ENCODE measurements around the gene FHAD1. TPM values are rescaled to one million over a fixed set of nuclear protein-coding genes. Genes with fewer than 3 reads are reported as not detected.

The FHAD1 gene
- total and polyA plus RNA-seq, 9 of the 15 experiments (the other 6 are each of a cell fraction or from before 2014, with no cell fraction given): 0.32 to 2.1 (median 1.5) TPM; not detected in 1

DNA sequence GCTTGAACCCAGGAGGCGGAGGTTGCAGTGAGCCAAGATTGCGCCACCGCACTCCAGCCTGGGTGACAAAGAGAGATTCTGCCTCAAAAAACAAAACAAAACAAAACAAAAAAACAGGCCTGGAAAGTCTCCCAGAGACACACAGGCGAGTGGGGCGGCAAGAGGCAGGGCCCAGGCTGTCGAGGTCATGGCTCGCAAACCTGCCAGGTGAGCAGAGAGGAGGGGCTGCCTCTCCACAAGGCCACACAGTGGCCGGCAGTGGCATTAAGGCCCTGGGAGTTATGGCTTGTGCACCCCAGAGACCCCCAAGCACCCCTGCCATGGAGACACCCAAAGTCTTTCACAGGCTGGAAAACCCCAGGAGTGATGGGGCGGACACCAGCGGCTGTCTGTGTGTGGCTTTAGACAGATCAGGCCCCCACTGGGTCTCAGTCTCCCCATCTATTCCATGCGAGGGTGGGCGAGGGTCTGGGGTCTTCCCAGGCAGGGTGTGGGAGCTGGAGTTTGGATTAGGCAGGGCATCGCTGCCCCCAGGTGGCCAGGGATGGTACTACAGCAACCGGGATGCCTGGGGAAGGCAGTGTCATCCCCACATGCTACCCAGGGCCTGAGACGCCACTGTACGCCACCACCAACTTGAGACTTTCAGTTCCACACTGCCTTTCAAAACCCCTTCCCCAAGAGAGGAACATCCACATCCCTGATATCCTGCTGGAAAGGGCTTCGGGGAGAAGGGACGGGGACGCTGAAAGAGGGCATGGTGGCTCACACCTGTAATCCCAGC lies 184.0 kb downstream of the FHAD1 start (continued):
- peak; percentile 94 for TF ChIP-seq SMC3 (conservative IDR thresholded peaks at IDR 0.05; ENCODE audit: insufficient read depth, low read depth, low read length)
- peak; percentile 79; the same call in 1 of the 2 replicates for TF ChIP-seq MYNN (IDR thresholded peaks at IDR 0.05)
- no peak for TF ChIP-seq MYNN (CRISPR knock-in tag; IDR thresholded peaks at IDR 0.05)
- no peak for TF ChIP-seq NFYB (IDR thresholded peaks at IDR 0.05; ENCODE audit: extremely low read depth, insufficient read length)
- peak; percentile 18 for TF ChIP-seq SMAD1 (IDR thresholded peaks at IDR 0.05; ENCODE audit: low read depth, low read length, partially characterized antibody)
- peak; percentile 56; the same call in 1 of the 2 replicates for TF ChIP-seq CTBP1 (IDR thresholded peaks at IDR 0.05; ENCODE audit: borderline replicate concordance)
- TF ChIP-seq, protein P1, sequence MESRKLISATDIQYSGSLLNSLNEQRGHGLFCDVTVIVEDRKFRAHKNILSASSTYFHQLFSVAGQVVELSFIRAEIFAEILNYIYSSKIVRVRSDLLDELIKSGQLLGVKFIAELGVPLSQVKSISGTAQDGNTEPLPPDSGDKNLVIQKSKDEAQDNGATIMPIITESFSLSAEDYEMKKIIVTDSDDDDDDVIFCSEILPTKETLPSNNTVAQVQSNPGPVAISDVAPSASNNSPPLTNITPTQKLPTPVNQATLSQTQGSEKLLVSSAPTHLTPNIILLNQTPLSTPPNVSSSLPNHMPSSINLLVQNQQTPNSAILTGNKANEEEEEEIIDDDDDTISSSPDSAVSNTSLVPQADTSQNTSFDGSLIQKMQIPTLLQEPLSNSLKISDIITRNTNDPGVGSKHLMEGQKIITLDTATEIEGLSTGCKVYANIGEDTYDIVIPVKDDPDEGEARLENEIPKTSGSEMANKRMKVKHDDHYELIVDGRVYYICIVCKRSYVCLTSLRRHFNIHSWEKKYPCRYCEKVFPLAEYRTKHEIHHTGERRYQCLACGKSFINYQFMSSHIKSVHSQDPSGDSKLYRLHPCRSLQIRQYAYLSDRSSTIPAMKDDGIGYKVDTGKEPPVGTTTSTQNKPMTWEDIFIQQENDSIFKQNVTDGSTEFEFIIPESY (CRISPR knock-in tag; IDR thresholded peaks at IDR 0.05): 0 out of 2 replicates have a peak, but pooled peaks have one; percentile 19
- TF ChIP-seq POLR2AphosphoS2 (IDR thresholded peaks at IDR 0.05; ENCODE audit: low read length): peak; percentile 84; the same call in 1 of the 2 replicates
- peak; percentile 49; the same call in 1 of the 2 replicates for TF ChIP-seq KLF16 (IDR thresholded peaks at IDR 0.05)
- TF ChIP-seq, protein P2, sequence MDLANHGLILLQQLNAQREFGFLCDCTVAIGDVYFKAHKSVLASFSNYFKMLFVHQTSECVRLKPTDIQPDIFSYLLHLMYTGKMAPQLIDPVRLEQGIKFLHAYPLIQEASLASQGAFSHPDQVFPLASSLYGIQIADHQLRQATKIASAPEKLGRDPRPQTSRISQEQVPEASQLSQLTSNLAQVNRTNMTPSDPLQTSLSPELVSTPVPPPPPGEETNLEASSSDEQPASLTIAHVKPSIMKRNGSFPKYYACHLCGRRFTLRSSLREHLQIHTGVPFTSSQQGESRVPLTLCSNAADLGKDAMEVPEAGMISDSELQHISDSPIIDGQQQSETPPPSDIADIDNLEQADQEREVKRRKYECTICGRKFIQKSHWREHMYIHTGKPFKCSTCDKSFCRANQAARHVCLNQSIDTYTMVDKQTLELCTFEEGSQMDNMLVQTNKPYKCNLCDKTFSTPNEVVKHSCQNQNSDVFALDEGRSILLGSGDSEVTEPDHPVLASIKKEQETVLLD (IDR thresholded peaks at IDR 0.05): 0 out of 2 replicates have a peak, but pooled peaks have one; percentile 32
- no peak for TF ChIP-seq CBX2 (IDR thresholded peaks at IDR 0.05; ENCODE audit: insufficient read depth, low read length, poor library complexity, severe bottlenecking)
- TF ChIP-seq, protein P3, sequence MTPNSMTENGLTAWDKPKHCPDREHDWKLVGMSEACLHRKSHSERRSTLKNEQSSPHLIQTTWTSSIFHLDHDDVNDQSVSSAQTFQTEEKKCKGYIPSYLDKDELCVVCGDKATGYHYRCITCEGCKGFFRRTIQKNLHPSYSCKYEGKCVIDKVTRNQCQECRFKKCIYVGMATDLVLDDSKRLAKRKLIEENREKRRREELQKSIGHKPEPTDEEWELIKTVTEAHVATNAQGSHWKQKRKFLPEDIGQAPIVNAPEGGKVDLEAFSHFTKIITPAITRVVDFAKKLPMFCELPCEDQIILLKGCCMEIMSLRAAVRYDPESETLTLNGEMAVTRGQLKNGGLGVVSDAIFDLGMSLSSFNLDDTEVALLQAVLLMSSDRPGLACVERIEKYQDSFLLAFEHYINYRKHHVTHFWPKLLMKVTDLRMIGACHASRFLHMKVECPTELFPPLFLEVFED (CRISPR knock-in tag; conservative IDR thresholded peaks at IDR 0.05): 0 out of 2 replicates have a peak, but pooled peaks have one; percentile 5
- peak; percentile 87; the same call in 1 of the 2 replicates for TF ChIP-seq HDGF (IDR thresholded peaks at IDR 0.05)
- no peak for TF ChIP-seq ZNF23 (CRISPR knock-in tag; IDR thresholded peaks at IDR 0.05)
- TF ChIP-seq, protein P4, sequence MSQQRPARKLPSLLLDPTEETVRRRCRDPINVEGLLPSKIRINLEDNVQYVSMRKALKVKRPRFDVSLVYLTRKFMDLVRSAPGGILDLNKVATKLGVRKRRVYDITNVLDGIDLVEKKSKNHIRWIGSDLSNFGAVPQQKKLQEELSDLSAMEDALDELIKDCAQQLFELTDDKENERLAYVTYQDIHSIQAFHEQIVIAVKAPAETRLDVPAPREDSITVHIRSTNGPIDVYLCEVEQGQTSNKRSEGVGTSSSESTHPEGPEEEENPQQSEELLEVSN (IDR thresholded peaks at IDR 0.05; ENCODE audit: borderline replicate concordance in 1 of 2, extremely low read depth in 1 of 2, insufficient read depth in 1 of 2, insufficient read length in 1 of 2, low read depth in 1 of 2, low read length in 1 of 2, poor library complexity in 1 of 2, severe bottlenecking in 1 of 2): peak in 1 of 2 experiments; percentile 26
- peak; percentile 61 for TF ChIP-seq POLR2G (IDR thresholded peaks at IDR 0.05; ENCODE audit: low read depth, low read length)
- no peak for TF ChIP-seq ETV5 (CRISPR knock-in tag; IDR thresholded peaks at IDR 0.05; ENCODE audit: low read depth)

Measured in K562 (cell line).